ENCODE results near the gene TP73.

Gene TP73

GRCh38 chr1:3676581-3677470, 24.5 kb downstream of the TP73 start:
- H3K4me1 ChIP-seq (ENCODE audit: control insufficient read depth, insufficient read depth, low read length) = peaks cover 25% of the 10 kb centered on the region
- H3K27ac ChIP-seq (ENCODE audit: low read depth, low read length) = no peak overlapping the region
- no peak overlapping the region for H3K9ac ChIP-seq (ENCODE audit: low read length)
- no peaks in the 10 kb centered on the region for H3K36me3 ChIP-seq (ENCODE audit: control insufficient read depth, insufficient read depth, low read length)
- no peak overlapping the region for H3K4me3 ChIP-seq (ENCODE audit: low read depth, low read length)
- peaks cover 22% of the 10 kb centered on the region; the same call in 1 of the 2 replicates for H3K27me3 ChIP-seq (ENCODE audit: control insufficient read depth, insufficient read depth, low read length)
- no peaks in the 10 kb centered on the region for H3K9me3 ChIP-seq (ENCODE audit: control insufficient read depth, insufficient read depth, low read depth, low read length)

- no peak overlapping the region for H3K4me3 ChIP-seq (ENCODE audit: low read depth, low read length)
- H3K27ac ChIP-seq (ENCODE audit: low read depth, low read length) = no peak overlapping the region
- H3K9ac ChIP-seq (ENCODE audit: low read length) = no peak overlapping the region
- no peaks in the 10 kb centered on the region for H3K36me3 ChIP-seq (ENCODE audit: control insufficient read depth, insufficient read depth, low read length)
- H3K27me3 ChIP-seq (ENCODE audit: control insufficient read depth, insufficient read depth, low read length) = peaks cover 16% of the 10 kb centered on the region; the same call in 1 of the 2 replicates
- H3K9me3 ChIP-seq (ENCODE audit: control insufficient read depth, insufficient read depth, low read depth, low read length) = no peaks in the 10 kb centered on the region
- peaks cover 21% of the 10 kb centered on the region for H3K4me1 ChIP-seq (ENCODE audit: control insufficient read depth, insufficient read depth, low read length)
These were observed 25.2 kb downstream of the TP73 start for GRCh38 chr1:3677484-3677883.

GRCh38 chr1:3678361-3679097, 26.2 kb downstream of the TP73 start:
- no peaks in the 10 kb centered on the region for H3K9me3 ChIP-seq (ENCODE audit: control insufficient read depth, insufficient read depth, low read depth, low read length)
- no peaks in the 10 kb centered on the region for H3K36me3 ChIP-seq (ENCODE audit: control insufficient read depth, insufficient read depth, low read length)
- peaks cover 14% of the 10 kb centered on the region; the same call in 1 of the 2 replicates for H3K27me3 ChIP-seq (ENCODE audit: control insufficient read depth, insufficient read depth, low read length)
- H3K4me1 ChIP-seq (ENCODE audit: control insufficient read depth, insufficient read depth, low read length) = peaks cover 21% of the 10 kb centered on the region
- no peak overlapping the region for H3K4me3 ChIP-seq (ENCODE audit: low read depth, low read length)
- H3K27ac ChIP-seq (ENCODE audit: low read depth, low read length) = no peak overlapping the region
- no peak overlapping the region for H3K9ac ChIP-seq (ENCODE audit: low read length)

- H3K27ac ChIP-seq (ENCODE audit: low read depth, low read length) = no peak overlapping the region
- no peak overlapping the region for H3K4me3 ChIP-seq (ENCODE audit: low read depth, low read length)
These were observed 26.8 kb downstream of the TP73 start for GRCh38 chr1:3679098-3679555.

GRCh38 chr1:3679799-3680453, 27.6 kb downstream of the TP73 start:
- no peak overlapping the region for H3K27ac ChIP-seq (ENCODE audit: low read depth, low read length)
- H3K4me1 ChIP-seq (ENCODE audit: control insufficient read depth, insufficient read depth, low read length) = peaks cover 14% of the 10 kb centered on the region
- H3K27me3 ChIP-seq (ENCODE audit: control insufficient read depth, insufficient read depth, low read length) = peaks cover 24% of the 10 kb centered on the region
- no peaks in the 10 kb centered on the region for H3K36me3 ChIP-seq (ENCODE audit: control insufficient read depth, insufficient read depth, low read length)
- no peak overlapping the region for H3K4me3 ChIP-seq (ENCODE audit: low read depth, low read length)
- no peak overlapping the region for H3K9ac ChIP-seq (ENCODE audit: low read length)
- no peaks in the 10 kb centered on the region for H3K9me3 ChIP-seq (ENCODE audit: control insufficient read depth, insufficient read depth, low read depth, low read length)

More at GRCh38 chr1:3679098-3679555, 26.8 kb downstream of the TP73 start:
- no peaks in the 10 kb centered on the region for H3K36me3 ChIP-seq (ENCODE audit: control insufficient read depth, insufficient read depth, low read length)
- peaks cover 18% of the 10 kb centered on the region for H3K4me1 ChIP-seq (ENCODE audit: control insufficient read depth, insufficient read depth, low read length)
- no peaks in the 10 kb centered on the region for H3K9me3 ChIP-seq (ENCODE audit: control insufficient read depth, insufficient read depth, low read depth, low read length)
- no peak overlapping the region for H3K9ac ChIP-seq (ENCODE audit: low read length)
- peaks cover 16% of the 10 kb centered on the region for H3K27me3 ChIP-seq (ENCODE audit: control insufficient read depth, insufficient read depth, low read length)

- no peak overlapping the region for H3K4me3 ChIP-seq (ENCODE audit: low read depth, low read length)
- H3K27ac ChIP-seq (ENCODE audit: low read depth, low read length) = no peak overlapping the region
- peaks cover 9% of the 10 kb centered on the region; the same call in 1 of the 2 replicates for H3K4me1 ChIP-seq (ENCODE audit: control insufficient read depth, insufficient read depth, low read length)
- no peak overlapping the region for H3K9ac ChIP-seq (ENCODE audit: low read length)
- no peaks in the 10 kb centered on the region for H3K9me3 ChIP-seq (ENCODE audit: control insufficient read depth, insufficient read depth, low read depth, low read length)
- no peaks in the 10 kb centered on the region for H3K36me3 ChIP-seq (ENCODE audit: control insufficient read depth, insufficient read depth, low read length)
- peaks cover 31% of the 10 kb centered on the region for H3K27me3 ChIP-seq (ENCODE audit: control insufficient read depth, insufficient read depth, low read length)
These were observed 28.3 kb downstream of the TP73 start for GRCh38 chr1:3680488-3681230.

GRCh38 chr1:3681231-3681897, 29.0 kb downstream of the TP73 start:
- H3K36me3 ChIP-seq (ENCODE audit: control insufficient read depth, insufficient read depth, low read length) = no peaks in the 10 kb centered on the region
- no peak overlapping the region for H3K4me3 ChIP-seq (ENCODE audit: low read depth, low read length)
- no peak overlapping the region for H3K9ac ChIP-seq (ENCODE audit: low read length)
- H3K27me3 ChIP-seq (ENCODE audit: control insufficient read depth, insufficient read depth, low read length) = peaks cover 37% of the 10 kb centered on the region
- peaks cover 9% of the 10 kb centered on the region; the same call in 1 of the 2 replicates for H3K4me1 ChIP-seq (ENCODE audit: control insufficient read depth, insufficient read depth, low read length)
- H3K27ac ChIP-seq (ENCODE audit: low read depth, low read length) = no peak overlapping the region
- no peaks in the 10 kb centered on the region for H3K9me3 ChIP-seq (ENCODE audit: control insufficient read depth, insufficient read depth, low read depth, low read length)

- Histone ChIP-seq H3K27ac (ENCODE audit: low read depth, low read length) (no peak overlapping the region), H3K9me3 (ENCODE audit: control insufficient read depth, insufficient read depth, low read depth, low read length) (no peaks in the 10 kb centered on the region), H3K27me3 (ENCODE audit: control insufficient read depth, insufficient read depth, low read length) (peaks cover 37% of the 10 kb centered on the region), H3K9ac (ENCODE audit: low read length) (no peak overlapping the region), H3K36me3 (ENCODE audit: control insufficient read depth, insufficient read depth, low read length) (no peaks in the 10 kb centered on the region), H3K4me1 (ENCODE audit: control insufficient read depth, insufficient read depth, low read length) (peaks cover 10% of the 10 kb centered on the region; the same call in 1 of the 2 replicates), H3K4me3 (ENCODE audit: low read depth, low read length) (no peak overlapping the region)
These were observed 29.8 kb downstream of the TP73 start for GRCh38 chr1:3681898-3682806.

- Histone ChIP-seq H3K9ac (ENCODE audit: low read length) (no peak overlapping the region), H3K27me3 (ENCODE audit: control insufficient read depth, insufficient read depth, low read length) (peaks cover 37% of the 10 kb centered on the region), H3K27ac (ENCODE audit: low read depth, low read length) (no peak overlapping the region), H3K4me3 (ENCODE audit: low read depth, low read length) (no peak overlapping the region), H3K4me1 (ENCODE audit: control insufficient read depth, insufficient read depth, low read length) (peaks cover 21% of the 10 kb centered on the region), H3K9me3 (ENCODE audit: control insufficient read depth, insufficient read depth, low read depth, low read length) (no peaks in the 10 kb centered on the region), H3K36me3 (ENCODE audit: control insufficient read depth, insufficient read depth, low read length) (no peaks in the 10 kb centered on the region)
These were observed 30.9 kb downstream of the TP73 start for GRCh38 chr1:3683197-3683596.
